Mucosa of descending colon (tissue), 3 donors: ENCODE results near the gene ZNF407. TPM values are rescaled to one million over a fixed set of nuclear protein-coding genes. Genes with fewer than 3 reads are reported as not detected.

Experiments
- ATAC-seq: fragments of 200-7000 bp; cut with Tn5 transposase; one replicate; pipeline ENCODE4 v1.9.1; 2020; ENCODE audit warnings: mild to moderate bottlenecking, moderate library complexity
- DNase-seq, 3 donors: peaks; one replicate each; pipeline ENCODE4 v3.0.0-alpha.2; 2020
- H3K36me3 ChIP-seq: fragments of 200-600 bp; one replicate; pipeline ENCODE4 v1.8.0; 2021; ENCODE audit warnings: low read depth, mild to moderate bottlenecking
- H3K4me1 ChIP-seq: fragments of 200-600 bp; one replicate; pipeline ENCODE4 v1.8.0; 2021; ENCODE audit warnings: low read depth, mild to moderate bottlenecking
- H3K4me3 ChIP-seq: fragments of 200-600 bp; one replicate; pipeline ENCODE4 v1.8.0; 2021; ENCODE audit warnings: mild to moderate bottlenecking
- H3K9me3 ChIP-seq: fragments of 200-600 bp; one replicate; pipeline ENCODE4 v1.8.0; 2021; ENCODE audit warnings: mild to moderate bottlenecking
- intact Hi-C, 2 donors: fragments of 100-400 bp; cut with DNase I in 1 of 2; cut with micrococcal nuclease in 1 of 2; formaldehyde crosslinking; loops; one replicate each; pipeline versions ENCODE4 v1.11.0 to v1.11.1; 2022; cut with DNase I, micrococcal nuclease
- long read RNA-seq, 2 donors: library from polyadenylated mRNA; unstranded; transcript quantifications; one replicate each; pipeline ENCODE4 v2.0.0, GENCODE V29; 2019 to 2021
- total RNA-seq, 3 donors: library from RNA; stranded (reverse); fragmentation: NEBNext Ultra II Directional in 2 of 3; extraction: Animal tissue kit (Norgen Biotek cat#: 25700) in 2 of 3; gene quantifications; one replicate each; pipeline versions ENCODE4 v1.2.1 to v1.2.4, GENCODE V29; 2021 to 2023
- TF ChIP-seq, protein P1 (sequence below): fragments of 200-600 bp; IDR thresholded peaks from one replicate; pipeline ENCODE4 v1.8.0; 2022; ENCODE audit warnings: antibody characterized with exemption, mild to moderate bottlenecking
- donor health status: DM: no; HTN: no; CAD: no; lungs with moderate emphysema.
- donor health status: DM: no; HTN: no; CAD: no.
- donor health status: DM: no; HTN: yes; CAD: no.

Gene ZNF407, protein sequence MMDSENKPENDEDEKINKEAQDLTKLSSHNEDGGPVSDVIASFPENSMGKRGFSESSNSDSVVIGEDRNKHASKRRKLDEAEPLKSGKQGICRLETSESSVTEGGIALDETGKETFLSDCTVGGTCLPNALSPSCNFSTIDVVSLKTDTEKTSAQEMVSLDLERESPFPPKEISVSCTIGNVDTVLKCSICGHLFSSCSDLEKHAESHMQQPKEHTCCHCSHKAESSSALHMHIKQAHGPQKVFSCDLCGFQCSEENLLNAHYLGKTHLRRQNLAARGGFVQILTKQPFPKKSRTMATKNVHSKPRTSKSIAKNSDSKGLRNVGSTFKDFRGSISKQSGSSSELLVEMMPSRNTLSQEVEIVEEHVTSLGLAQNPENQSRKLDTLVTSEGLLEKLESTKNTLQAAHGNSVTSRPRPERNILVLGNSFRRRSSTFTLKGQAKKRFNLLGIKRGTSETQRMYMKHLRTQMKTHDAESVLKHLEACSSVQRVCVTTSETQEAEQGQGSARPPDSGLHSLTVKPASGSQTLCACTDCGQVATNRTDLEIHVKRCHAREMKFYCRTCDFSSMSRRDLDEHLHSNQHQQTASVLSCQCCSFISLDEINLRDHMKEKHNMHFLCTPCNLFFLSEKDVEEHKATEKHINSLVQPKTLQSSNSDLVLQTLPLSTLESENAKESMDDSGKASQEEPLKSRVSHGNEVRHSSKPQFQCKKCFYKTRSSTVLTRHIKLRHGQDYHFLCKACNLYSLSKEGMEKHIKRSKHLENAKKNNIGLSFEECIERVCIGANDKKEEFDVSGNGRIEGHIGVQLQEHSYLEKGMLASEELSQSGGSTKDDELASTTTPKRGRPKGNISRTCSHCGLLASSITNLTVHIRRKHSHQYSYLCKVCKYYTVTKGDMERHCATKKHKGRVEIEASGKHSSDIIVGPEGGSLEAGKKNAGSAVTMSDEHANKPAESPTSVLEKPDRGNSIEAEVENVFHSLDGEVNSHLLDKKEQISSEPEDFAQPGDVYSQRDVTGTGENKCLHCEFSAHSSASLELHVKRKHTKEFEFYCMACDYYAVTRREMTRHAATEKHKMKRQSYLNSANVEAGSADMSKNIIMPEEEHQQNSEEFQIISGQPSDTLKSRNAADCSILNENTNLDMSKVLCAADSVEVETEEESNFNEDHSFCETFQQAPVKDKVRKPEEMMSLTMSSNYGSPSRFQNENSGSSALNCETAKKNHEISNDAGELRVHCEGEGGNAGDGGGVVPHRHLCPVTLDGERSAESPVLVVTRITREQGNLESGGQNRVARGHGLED (N-terminal part only)
- 10 to 100 TPM; 13.0 to 25.1 (median 18.8) TPM for total RNA-seq
- long read RNA-seq, donor 1, full-length matches to known transcripts = 2 of 7 reads
- long read RNA-seq, donor 1, partial matches to known transcripts = 2 of 7 reads
- long read RNA-seq, donor 1, other reads (novel, unspliced or antisense) = 3 of 7 reads
- long read RNA-seq, donor 2, partial matches to known transcripts = 0 of 2 reads
- long read RNA-seq, donor 2, other reads (novel, unspliced or antisense) = 2 of 2 reads

DNA sequence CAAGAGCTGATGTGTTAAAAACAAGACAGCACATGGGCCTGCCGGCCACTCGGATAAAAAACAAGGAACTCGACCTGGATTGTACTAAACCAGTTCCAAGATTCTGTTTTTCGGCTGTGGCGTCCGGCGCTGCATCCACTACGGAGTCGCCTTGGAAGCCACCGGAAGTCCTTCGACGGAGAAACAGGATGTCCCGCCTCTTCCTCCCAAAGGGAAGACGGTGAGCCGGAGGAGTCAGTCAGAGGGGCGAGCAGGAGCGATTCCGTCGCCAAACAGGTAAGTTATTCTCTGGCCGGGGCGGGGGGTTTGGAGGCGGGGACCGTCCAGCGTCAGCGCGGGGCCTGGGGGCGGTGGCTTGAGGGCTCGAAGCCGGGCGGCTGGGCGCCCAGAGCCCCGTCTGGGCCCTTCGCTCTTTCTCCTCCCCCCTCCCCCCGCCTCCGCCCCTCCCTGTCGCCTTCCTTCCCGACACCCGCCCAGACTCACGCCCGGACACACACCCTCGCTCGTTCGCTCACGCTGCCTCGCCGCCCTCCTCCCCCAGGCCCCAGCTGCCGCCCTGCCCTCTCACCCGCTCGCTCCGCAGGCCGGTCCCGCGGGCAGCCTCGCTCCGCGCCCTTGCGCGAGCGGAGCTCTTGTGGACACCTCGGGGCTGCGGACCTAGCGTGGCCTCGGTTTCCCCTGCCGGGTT is at the start of gene ZNF407:
TSS of gene ZNF407 (plus strand) at position 209 of the 688 bp plus-strand sequence. CDS start 33,150 bp downstream, outside the sequence.
- intact Hi-C loops = no loop called here
- no peaks in the 10 kb centered on the region for H3K9me3 ChIP-seq
- TF ChIP-seq, protein P1, sequence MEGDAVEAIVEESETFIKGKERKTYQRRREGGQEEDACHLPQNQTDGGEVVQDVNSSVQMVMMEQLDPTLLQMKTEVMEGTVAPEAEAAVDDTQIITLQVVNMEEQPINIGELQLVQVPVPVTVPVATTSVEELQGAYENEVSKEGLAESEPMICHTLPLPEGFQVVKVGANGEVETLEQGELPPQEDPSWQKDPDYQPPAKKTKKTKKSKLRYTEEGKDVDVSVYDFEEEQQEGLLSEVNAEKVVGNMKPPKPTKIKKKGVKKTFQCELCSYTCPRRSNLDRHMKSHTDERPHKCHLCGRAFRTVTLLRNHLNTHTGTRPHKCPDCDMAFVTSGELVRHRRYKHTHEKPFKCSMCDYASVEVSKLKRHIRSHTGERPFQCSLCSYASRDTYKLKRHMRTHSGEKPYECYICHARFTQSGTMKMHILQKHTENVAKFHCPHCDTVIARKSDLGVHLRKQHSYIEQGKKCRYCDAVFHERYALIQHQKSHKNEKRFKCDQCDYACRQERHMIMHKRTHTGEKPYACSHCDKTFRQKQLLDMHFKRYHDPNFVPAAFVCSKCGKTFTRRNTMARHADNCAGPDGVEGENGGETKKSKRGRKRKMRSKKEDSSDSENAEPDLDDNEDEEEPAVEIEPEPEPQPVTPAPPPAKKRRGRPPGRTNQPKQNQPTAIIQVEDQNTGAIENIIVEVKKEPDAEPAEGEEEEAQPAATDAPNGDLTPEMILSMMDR = no peak
- H3K4me3 ChIP-seq = peak within 1 kb of the TSS; percentile 80
- peaks cover 18% of the 10 kb centered on the region for H3K4me1 ChIP-seq
- no peaks in the 10 kb centered on the region for H3K36me3 ChIP-seq
- DNase-seq (peak; percentile 89 to 95 (median 92)), ATAC-seq (peak; percentile 95)

DNA sequence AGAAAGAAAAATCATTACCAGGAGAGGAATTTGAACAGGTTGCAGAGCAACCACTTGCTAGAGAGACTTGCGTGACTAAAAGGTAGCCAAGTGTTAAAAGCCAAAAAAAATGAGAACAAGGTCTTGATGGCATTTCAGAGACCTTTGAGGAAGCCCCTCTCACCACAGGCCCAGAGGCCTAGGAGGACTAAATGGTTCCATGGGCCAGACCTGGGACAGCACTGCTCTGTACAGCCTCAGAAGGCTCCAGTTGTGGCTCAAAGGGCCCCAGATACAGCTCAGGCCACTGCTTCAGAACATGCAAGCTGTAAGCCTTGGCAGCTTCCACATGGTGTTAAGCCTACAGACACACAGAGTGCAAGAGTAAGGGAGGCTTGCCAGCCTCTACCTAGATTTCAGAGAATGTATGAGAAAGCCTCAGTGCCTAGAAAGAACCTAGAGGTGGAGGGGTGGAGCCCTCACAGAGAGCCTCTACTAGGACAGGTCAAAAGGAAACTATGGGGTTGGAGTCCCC is 48.0 kb upstream of the ZNF407 start:
- intact Hi-C loops = loop anchor here in 1 of 2 donors (5.0 kb wide), 2 partner anchors 197 to 352 kb away; no protein-coding TSS in a partner anchor
- H3K36me3 ChIP-seq = no peaks in the 10 kb centered on the region
- H3K9me3 ChIP-seq = peaks cover 14% of the 10 kb centered on the region
- TF ChIP-seq, protein P1 = no peak
- no peak overlapping the region for H3K4me3 ChIP-seq
- ATAC-seq (no peak), DNase-seq (no peak)
- no peaks in the 10 kb centered on the region for H3K4me1 ChIP-seq

DNA sequence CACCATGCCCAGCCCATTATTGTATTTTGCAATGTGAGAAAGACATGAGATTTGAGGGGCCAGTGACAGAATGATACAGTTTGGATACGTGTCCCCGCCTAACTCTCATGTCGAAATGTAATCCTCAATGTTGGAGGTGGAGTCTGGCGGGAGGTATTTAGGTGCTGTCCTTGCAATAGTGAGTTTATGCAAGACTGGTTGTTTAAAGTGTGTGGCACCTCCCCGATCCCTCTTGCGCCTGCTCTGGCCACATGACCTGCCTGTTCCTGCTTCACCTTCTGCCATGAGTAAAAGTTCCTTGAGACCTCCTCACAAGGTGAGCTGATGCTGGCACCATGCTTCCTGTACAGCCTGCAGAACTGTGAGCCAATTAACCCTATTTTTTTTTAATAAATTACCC is 46.8 kb upstream of the ZNF407 start:
- ATAC-seq = no peak
- H3K4me3 ChIP-seq = no peak overlapping the region
- peaks cover 14% of the 10 kb centered on the region for H3K9me3 ChIP-seq
- H3K36me3 ChIP-seq = no peaks in the 10 kb centered on the region
- intact Hi-C loops = loop anchor here in 1 of 2 donors (5.0 kb wide), 2 partner anchors 199 to 354 kb away; no protein-coding TSS in a partner anchor
- TF ChIP-seq, protein P1 = no peak
- H3K4me1 ChIP-seq = no peaks in the 10 kb centered on the region
- no peak for DNase-seq

DNA sequence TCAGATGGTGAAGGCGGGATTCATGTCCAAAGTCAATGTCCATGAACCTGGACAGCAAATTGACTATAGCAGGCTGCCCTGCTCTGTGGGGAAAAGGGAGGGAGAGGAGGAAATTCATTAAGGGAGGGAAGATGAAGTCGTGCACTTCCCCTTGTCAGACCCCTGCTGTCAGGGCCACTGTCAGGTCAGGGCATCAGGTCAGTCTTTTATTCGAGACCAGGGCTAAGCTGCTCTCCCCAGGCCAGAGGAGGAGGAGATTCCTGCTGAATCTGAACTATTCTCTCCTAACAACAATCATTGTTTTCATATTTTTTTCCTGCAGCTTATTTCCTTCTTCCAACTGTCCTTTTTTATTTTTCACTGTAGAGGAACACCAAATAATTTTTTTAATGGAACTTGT is 46.2 kb upstream of the ZNF407 start:
- TF ChIP-seq, protein P1 = no peak
- ATAC-seq (no peak), DNase-seq (no peak)
- no peaks in the 10 kb centered on the region for H3K36me3 ChIP-seq
- intact Hi-C loops = loop anchor here in 1 of 2 donors (5.0 kb wide), 2 partner anchors 199 to 354 kb away; no protein-coding TSS in a partner anchor
- H3K4me1 ChIP-seq = no peaks in the 10 kb centered on the region
- peaks cover 14% of the 10 kb centered on the region for H3K9me3 ChIP-seq
- no peak overlapping the region for H3K4me3 ChIP-seq
